NK-92 (cell line): ENCODE results near the gene CLPTM1L.
"Not testable (repeated sequence)": the region's sequence is repeated elsewhere in the genome, so short reads cannot be mapped to it uniquely, and the experiment has no call there.

Experiments used
- DNase-seq: peaks from one replicate; lab custom pipeline; 2025; ENCODE audit not compliant: unreplicated experiment; lab: John Stamatoyannopoulos, UW

CLPTM1L gene

GRCh38 chr5:1329111-1329579 is 15.8 kb downstream of the CLPTM1L start:
- no peak for DNase-seq

GRCh38 chr5:1328237-1329110 is 16.4 kb downstream of the CLPTM1L start:
- not testable (repeated sequence) for DNase-seq

- DNase-seq = not testable (repeated sequence)
Observed at GRCh38 chr5:1326901-1327756, 17.8 kb downstream of the CLPTM1L start.

GRCh38 chr5:1326532-1326875 is 18.4 kb downstream of the CLPTM1L start:
- not testable (repeated sequence) for DNase-seq

GRCh38 chr5:1325870-1326531 is 18.9 kb downstream of the CLPTM1L start:
- no peak for DNase-seq

GRCh38 chr5:1325191-1325741 is 19.6 kb downstream of the CLPTM1L start:
- no peak for DNase-seq

GRCh38 chr5:1324719-1325190 is 20.1 kb downstream of the CLPTM1L start:
- no peak for DNase-seq

- DNase-seq = no peak
Observed at GRCh38 chr5:1324301-1324700, 20.6 kb downstream of the CLPTM1L start.

- DNase-seq = no peak
Observed at GRCh38 chr5:1323803-1324173, 21.1 kb downstream of the CLPTM1L start.

- DNase-seq = no peak
Observed at GRCh38 chr5:1322955-1323802, 21.7 kb downstream of the CLPTM1L start.

GRCh38 chr5:1322036-1322900 is 22.6 kb downstream of the CLPTM1L start:
- no peak for DNase-seq

- DNase-seq = no peak
Observed at GRCh38 chr5:1321576-1321975, 23.3 kb downstream of the CLPTM1L start.

GRCh38 chr5:1320436-1321344 is 24.2 kb downstream of the CLPTM1L start:
- DNase-seq = no peak

- no peak for DNase-seq
Observed at GRCh38 chr5:1319436-1320256, 25.3 kb downstream of the CLPTM1L start.

GRCh38 chr5:1318659-1319251 is 26.1 kb downstream of the CLPTM1L start:
- no peak for DNase-seq

GRCh38 chr5:1317921-1318565 is 26.9 kb downstream of the CLPTM1L start:
- no peak for DNase-seq
